HL-60 (cell line): ENCODE data around the gene REXO5.

Experiments used
- DNase-seq, 2 experiments: peaks; one replicate each; pipeline ENCODE4 v3.0.0-alpha.2; 2010 to 2020; ENCODE audit warnings: low read depth in 1 of 2, low spot score in 1 of 2
- H3K27ac ChIP-seq: fragments of 250-450 bp; sonication (Bioruptor Pico); replicated peaks from 2 replicates; pipeline ENCODE4 v1.5.1; 2020; ENCODE audit warnings: mild to moderate bottlenecking, moderate library complexity
- H3K27me3 ChIP-seq: fragments of 250-450 bp; sonication (Bioruptor Pico); 2 replicates; pipeline ENCODE4 v1.5.1; 2021; ENCODE audit warnings: mild to moderate bottlenecking, moderate library complexity; ENCODE audit not compliant: insufficient read depth, poor library complexity, severe bottlenecking
- H3K4me3 ChIP-seq: replicated peaks from 2 replicates; pipeline ENCODE4 v1.5.1; 2011; ENCODE audit warnings: mild to moderate bottlenecking, control low read depth, low read length; ENCODE audit not compliant: insufficient read depth
- GABPA ChIP-seq: IDR thresholded peaks from 2 replicates; pipeline ENCODE4 v1.6.1; 2012; ENCODE audit warnings: low read depth
- POLR2AphosphoS5 ChIP-seq: IDR thresholded peaks from 2 replicates; pipeline ENCODE4 v1.6.1; 2012; ENCODE audit warnings: low read depth
- SPI1 ChIP-seq: IDR thresholded peaks from 2 replicates; pipeline ENCODE4 v1.6.1; 2012; ENCODE audit warnings: low read depth, mild to moderate bottlenecking, borderline replicate concordance
- TF ChIP-seq, protein P1 (sequence below): IDR thresholded peaks from 2 replicates; pipeline ENCODE4 v1.6.1; 2012; ENCODE audit warnings: low read depth; ENCODE audit not compliant: insufficient replicate concordance
- TF ChIP-seq, protein P2 (sequence below): IDR thresholded peaks from one replicate; pipeline ENCODE4 v1.5.1; 2011; ENCODE audit warnings: low read length, control low read depth, inconsistent platforms; ENCODE audit not compliant: insufficient read depth

Gene REXO5

DNA sequence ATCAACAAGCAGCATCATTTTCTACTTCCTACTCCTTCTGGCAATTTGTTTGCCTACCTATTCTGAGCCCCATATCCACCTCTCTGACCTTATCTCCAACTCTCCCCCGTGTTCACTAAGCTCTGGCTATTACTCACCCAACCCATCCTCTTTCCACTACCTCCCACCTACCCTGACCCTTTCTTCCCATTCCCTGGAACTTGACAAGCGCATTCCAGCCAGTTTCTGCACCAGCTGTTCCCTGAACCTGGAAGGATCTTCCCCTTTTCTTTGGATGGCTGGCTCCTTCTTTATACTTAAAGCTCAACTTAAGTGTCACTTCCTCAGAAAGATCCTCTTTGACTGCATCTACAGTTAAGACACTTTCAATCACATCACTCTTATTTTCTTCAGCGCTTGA lies 91.6 kb downstream of the REXO5 start:
- Histone ChIP-seq H3K4me3 (no peak overlapping the region), H3K27ac (no peak overlapping the region), H3K27me3 (no peaks in the 10 kb centered on the region)
- TF ChIP-seq, protein P1, sequence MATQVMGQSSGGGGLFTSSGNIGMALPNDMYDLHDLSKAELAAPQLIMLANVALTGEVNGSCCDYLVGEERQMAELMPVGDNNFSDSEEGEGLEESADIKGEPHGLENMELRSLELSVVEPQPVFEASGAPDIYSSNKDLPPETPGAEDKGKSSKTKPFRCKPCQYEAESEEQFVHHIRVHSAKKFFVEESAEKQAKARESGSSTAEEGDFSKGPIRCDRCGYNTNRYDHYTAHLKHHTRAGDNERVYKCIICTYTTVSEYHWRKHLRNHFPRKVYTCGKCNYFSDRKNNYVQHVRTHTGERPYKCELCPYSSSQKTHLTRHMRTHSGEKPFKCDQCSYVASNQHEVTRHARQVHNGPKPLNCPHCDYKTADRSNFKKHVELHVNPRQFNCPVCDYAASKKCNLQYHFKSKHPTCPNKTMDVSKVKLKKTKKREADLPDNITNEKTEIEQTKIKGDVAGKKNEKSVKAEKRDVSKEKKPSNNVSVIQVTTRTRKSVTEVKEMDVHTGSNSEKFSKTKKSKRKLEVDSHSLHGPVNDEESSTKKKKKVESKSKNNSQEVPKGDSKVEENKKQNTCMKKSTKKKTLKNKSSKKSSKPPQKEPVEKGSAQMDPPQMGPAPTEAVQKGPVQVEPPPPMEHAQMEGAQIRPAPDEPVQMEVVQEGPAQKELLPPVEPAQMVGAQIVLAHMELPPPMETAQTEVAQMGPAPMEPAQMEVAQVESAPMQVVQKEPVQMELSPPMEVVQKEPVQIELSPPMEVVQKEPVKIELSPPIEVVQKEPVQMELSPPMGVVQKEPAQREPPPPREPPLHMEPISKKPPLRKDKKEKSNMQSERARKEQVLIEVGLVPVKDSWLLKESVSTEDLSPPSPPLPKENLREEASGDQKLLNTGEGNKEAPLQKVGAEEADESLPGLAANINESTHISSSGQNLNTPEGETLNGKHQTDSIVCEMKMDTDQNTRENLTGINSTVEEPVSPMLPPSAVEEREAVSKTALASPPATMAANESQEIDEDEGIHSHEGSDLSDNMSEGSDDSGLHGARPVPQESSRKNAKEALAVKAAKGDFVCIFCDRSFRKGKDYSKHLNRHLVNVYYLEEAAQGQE, result no peak
- TF ChIP-seq, protein P2, sequence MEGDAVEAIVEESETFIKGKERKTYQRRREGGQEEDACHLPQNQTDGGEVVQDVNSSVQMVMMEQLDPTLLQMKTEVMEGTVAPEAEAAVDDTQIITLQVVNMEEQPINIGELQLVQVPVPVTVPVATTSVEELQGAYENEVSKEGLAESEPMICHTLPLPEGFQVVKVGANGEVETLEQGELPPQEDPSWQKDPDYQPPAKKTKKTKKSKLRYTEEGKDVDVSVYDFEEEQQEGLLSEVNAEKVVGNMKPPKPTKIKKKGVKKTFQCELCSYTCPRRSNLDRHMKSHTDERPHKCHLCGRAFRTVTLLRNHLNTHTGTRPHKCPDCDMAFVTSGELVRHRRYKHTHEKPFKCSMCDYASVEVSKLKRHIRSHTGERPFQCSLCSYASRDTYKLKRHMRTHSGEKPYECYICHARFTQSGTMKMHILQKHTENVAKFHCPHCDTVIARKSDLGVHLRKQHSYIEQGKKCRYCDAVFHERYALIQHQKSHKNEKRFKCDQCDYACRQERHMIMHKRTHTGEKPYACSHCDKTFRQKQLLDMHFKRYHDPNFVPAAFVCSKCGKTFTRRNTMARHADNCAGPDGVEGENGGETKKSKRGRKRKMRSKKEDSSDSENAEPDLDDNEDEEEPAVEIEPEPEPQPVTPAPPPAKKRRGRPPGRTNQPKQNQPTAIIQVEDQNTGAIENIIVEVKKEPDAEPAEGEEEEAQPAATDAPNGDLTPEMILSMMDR, result no peak
- TF ChIP-seq POLR2AphosphoS5 (no peak), SPI1 (no peak), GABPA (no peak)
- no peak for DNase-seq

- no peak for TF ChIP-seq POLR2AphosphoS5
- H3K27me3 ChIP-seq, result no peaks in the 10 kb centered on the region
- H3K4me3 ChIP-seq, result peak overlapping the region; percentile 90
- no peak for DNase-seq
- no peak overlapping the region for H3K27ac ChIP-seq
These were observed 92.7 kb downstream of the REXO5 start for GRCh38 chr16:20899071-20899470.
